GM21723 (cell line): Measurements from ENCODE around the gene LRFN2.

ENCODE experiments used
- ATAC-seq: cut with Tn5 transposase; IDR thresholded peaks from one replicate; pipeline ENCODE4 v1.9.1; 2021; ENCODE audit warnings: mild to moderate bottlenecking, moderate library complexity; ENCODE audit not compliant: unreplicated experiment

The LRFN2 gene

GRCh38 chr6:40480678-40481077, 106.5 kb downstream of the LRFN2 start:
- ATAC-seq, result no peak

DNA sequence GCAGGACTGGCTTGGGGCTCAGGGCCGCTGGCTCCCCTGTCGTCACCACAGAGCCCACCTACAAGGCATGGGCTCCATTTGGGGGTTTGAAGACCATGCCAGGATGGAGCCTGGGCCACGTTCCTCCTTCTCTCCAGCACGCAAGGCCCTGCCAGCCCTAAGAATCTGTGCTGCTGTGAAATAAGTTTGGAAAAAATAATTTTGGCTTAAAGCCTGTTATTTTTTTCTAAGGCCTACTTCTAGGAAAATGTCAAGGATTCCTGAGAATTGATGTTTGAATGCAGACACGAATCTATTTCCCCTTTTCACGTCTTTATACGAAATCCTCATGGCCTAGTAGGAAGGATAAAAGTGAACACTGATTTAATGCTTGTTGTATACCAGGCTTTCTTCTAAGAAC, 107.5 kb downstream of the LRFN2 start:
- no peak for ATAC-seq

DNA sequence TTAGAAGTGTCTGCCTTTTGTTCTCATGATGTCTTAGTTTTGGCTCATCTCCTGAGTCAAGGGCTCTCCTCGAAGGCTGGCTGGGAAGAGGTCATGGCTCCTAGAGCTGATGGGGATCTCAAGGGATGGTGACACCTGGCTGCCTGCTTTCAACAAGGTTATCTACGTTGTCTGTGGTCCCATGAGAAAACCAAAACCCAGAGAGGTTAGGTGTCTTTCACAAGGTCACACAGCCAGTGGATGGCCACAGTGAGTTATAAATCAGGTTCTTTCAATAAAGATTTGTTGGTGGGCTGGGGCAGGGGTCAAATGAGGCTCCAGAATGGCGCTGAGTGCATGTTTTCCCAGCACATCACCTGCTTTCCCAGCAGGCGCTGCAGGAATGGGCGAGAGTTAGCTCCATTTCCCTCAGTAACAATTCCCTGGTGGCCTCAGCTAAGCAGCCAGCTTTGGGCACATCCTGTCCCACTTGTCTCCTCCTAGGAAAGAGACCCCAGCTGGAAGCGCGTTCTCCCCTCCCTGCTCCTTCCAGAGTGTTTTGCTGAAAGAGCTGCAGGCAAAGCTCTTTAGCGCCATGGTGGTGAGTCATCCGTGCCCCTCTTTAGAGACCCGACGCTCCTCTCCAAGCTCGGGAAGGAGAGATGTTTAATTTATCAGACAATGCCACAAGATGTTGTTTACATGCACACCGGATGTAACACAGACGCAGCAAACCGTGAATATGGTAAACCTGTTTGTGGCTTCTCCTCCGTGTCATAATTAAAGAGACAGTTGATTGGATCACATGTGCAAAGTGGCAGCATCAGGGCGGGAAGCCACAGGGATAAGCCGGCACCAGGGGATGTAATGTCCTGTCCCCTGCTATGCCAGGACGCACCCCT, 109.7 kb downstream of the LRFN2 start:
- ATAC-seq, result no peak

DNA sequence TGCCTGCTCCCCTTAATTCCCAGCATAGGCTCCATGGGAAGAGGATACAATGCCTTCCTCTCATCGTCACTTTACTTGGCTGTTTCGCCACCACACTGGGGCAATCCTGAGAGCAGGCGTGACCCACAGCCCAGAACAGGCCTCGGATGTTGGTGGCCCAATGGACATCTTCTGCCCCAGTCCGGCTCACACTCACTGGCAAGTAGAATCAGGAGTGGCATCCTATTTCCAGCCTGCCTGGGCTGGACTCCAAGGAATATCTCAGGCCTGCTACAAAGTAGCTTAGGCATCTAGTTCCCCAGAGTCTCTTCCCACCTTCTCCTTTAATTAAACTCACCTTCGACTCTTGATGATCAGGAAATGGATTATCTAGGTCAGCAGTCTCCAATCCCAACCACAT, 110.5 kb downstream of the LRFN2 start:
- ATAC-seq, result no peak

- no peak for ATAC-seq
These were observed 112.2 kb downstream of the LRFN2 start for GRCh38 chr6:40474937-40475336.

DNA sequence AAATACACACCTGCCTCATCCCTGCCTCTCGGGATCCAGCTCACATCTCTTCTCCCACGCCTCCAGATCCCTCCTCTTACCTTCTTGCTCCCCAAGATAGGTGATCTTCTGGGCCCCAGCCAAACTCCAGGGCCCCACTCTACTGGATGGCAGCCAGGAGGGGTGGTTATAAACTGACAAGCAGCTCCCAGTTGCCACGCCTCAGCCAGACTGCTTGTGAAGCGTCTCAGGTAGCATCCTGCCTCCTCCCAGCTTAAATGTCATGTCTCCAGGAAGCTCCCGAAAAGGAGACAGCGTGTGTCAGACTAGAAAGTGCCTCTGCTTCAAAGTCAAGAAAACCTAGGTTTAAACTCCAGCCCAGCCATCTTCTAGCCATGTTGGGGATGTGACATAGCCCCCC, 114.1 kb downstream of the LRFN2 start:
- ATAC-seq, result no peak

DNA sequence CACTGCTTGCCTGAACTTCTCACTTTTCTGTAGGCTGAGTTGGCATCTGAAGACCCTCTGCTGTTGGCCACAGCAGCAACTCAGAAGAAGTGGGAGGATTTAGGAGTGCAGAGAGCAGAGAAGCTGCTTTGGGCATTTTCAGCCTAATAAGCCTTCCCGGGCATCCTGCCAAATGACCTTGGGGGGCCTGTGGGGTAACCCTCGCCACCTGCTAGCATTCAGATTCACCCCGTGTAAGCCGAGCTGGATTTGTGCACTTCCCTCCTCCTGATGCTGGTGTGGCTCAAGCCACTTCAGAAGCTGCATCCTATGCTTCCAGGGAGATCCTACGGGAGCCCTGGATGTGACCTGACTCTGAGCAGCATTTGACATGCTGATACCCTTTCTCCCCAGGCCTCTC, 114.8 kb downstream of the LRFN2 start:
- ATAC-seq, result no peak

- no peak for ATAC-seq
These were observed 115.9 kb downstream of the LRFN2 start for GRCh38 chr6:40471243-40471642.

DNA sequence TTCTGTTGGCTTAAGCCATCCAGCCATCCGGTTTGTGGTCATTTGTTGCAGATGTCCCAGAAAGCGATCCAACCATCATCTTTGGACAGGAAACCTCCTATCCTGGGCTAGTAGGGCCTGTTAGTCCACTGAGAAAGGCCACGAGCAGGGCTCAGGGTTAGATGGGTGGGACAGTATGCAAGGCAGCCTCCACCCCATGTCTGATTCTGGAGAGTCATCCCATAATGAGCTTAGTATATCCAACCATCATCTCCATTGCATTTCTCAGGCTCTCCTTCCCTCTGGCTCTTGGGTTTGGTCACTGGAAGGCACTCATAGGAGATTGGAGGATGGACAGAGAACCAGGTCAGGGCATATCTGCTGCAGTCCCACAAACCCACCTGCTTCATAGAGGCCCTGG, 117.8 kb downstream of the LRFN2 start:
- ATAC-seq, result no peak

GRCh38 chr6:40466986-40467539, 120.1 kb downstream of the LRFN2 start:
- no peak for ATAC-seq

GRCh38 chr6:40461643-40462042, 125.5 kb downstream of the LRFN2 start:
- no peak for ATAC-seq

DNA sequence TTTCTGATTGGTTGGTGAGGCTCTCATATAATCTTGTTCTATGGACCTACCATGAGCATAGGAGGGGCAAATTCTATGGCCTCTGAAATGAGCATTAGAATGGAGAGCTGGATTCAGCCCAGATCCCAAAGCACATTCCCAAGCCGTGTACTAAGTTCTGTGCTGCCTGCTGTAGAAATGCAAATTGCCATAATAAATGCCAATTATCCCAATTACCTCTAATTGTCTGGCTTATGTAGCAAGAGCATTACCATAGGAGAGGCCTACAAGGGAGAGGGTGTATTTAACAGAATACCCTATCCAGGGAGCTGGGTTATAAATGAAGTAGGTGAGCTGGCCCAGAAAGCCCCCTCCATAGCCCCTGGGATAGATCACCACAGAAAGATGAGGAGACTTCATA, 126.8 kb downstream of the LRFN2 start:
- no peak for ATAC-seq

DNA sequence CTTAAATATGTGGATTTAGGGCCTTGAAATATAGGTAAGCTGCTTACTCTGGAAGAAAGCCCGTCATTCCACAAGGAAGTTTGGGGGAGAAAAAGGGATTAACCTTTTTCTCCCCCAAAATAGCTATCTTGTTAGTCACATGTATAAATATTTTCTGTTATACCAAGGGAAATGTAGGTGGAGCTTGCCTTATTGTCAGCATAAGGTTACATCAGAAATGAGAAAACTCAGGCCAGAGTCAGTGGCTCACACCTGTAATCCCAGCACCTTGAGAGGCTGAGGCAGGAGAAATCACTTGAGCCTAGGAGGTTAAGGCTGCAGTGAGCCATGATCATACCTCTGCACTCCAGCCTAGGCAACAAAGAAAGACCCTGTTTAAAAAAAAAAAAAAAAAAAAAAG, 129.9 kb downstream of the LRFN2 start:
- no peak for ATAC-seq

- no peak for ATAC-seq
These were observed 130.7 kb downstream of the LRFN2 start for GRCh38 chr6:40456390-40457013.

DNA sequence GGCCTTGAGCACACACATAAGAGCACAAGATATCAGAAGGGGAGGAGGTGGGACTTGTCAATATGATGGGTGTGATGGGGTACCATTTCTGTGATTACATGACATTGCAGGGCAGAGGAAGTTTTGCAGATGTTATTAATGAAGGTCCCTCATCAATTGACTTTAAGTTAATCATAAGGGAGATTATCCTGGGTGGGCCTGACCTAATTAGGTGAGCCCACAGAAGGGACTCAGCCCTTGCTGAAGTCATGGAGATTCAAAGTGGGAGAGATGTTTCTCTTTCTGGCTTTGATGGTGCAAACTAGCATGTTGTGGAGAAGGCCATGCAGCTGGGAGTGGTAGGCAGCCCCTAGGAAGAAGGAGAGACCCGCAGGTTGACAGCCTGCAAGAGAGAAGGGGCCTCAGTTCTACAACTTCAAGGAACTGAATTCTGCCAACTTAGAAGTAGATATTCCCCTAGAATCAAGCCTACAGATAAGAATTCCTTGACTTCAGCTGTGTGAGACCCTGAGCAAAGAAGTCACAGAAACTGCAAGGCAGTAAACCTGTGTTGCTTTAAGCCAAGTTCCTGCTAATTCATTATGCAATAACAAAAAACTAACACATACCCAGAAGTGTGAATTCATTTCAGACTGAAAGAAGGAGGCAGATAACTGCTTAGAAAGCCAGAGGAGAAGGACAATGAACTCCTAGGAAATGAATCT, 131.3 kb downstream of the LRFN2 start:
- no peak for ATAC-seq

GRCh38 chr6:40450483-40450882, 136.7 kb downstream of the LRFN2 start:
- ATAC-seq, result no peak

DNA sequence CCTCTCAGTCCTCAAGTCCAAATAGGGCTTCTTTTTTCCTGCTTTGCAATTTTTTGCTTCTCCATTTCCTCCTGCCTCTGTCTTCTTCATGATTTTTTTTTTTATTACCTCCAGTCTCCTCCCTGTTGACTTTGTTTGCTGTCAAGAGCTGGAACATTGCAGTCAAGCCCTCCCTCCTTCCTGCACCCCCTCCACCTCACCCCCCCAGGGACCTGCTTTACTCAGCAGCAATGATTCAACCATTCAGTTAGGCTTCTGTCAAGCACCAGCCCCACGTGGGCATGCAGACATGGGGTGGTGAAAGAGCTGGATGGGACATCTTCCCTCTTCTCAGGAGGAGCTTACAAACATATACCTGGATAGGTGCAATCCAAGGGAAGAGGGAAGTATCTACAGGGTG, 142.4 kb downstream of the LRFN2 start:
- no peak for ATAC-seq

GRCh38 chr6:40444312-40444711, 142.9 kb downstream of the LRFN2 start:
- ATAC-seq, result no peak

DNA sequence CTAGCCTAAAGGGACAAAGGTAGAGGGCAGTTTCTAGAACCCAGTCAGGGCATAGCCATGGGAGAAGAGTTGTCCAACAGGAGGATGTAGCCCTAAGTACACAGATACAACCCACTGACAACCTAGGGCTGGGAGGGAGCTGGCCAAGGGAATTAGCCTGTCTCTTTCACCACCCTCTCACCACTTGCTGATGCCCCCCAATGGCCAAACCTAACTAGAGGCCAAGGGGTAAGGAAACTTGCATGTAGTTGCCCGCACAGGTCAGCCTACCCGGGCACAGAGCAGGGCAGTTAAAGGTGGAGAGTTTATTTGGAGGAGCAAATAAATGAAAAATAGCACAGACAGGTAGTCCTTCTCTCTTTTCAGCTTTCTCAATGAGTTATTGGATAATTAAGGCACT, 143.3 kb downstream of the LRFN2 start:
- no peak for ATAC-seq

DNA sequence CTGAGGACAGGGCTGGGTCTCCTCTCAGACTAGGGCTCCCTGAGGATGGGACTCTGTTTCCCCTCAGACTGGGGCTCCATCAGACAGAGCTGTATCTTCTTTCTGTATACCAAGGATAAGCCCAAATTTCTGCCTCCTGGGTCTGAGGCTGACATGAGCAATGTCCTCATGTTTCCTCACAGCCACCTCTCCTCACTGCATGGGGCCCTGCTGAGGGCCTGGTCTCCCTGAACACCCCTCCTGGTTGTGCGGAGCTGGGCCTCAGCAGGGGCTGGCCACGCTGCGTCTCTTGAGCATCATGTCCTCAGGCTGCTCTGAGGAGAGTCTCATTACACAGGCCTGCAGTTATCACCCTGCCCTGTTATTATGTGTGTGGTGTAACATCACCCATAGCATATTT, 144.6 kb downstream of the LRFN2 start:
- no peak for ATAC-seq

- no peak for ATAC-seq
These were observed 146.0 kb downstream of the LRFN2 start for GRCh38 chr6:40441150-40441549.

DNA sequence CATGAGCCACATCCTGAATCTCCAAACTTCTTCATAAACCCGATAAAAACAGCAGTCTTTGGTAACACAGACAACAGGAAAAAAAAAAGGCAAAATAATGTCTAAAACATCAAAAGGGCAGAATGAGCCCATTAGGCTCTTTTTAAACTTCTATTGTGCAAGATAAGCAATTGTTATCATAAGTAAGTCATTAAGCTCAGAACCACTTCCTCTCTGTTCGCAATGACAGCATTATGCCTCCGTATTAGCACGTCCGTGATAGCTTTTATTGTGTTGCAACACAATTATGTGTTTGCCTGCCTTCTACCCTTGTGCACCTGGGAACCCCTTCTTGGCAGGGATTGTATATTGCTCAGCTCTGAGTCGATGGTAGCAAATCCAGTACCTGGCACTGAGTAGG, 147.1 kb downstream of the LRFN2 start:
- no peak for ATAC-seq
